Measurements from ENCODE around the gene MYD88.

- no peak for TF ChIP-seq TAF1 (IDR thresholded peaks at IDR 0.05; ENCODE audit: borderline replicate concordance, insufficient read depth, low read length)
- TF ChIP-seq POLR2AphosphoS5 (IDR thresholded peaks at IDR 0.05; ENCODE audit: low read depth, low read length): no peak
- no peak for TF ChIP-seq REST (IDR thresholded peaks at IDR 0.05; ENCODE audit: insufficient read depth in 1 of 2, low read depth in 2 of 2, low read length in 2 of 2)
- TF ChIP-seq SIN3A (IDR thresholded peaks at IDR 0.05; ENCODE audit: borderline replicate concordance, insufficient read depth, low read length): no peak; the same call in 1 of the 2 replicates
Measured at GRCh38 chr3:38117748-38118420, 20.6 kb upstream of the MYD88 start.

All from PFSK-1 (cell line).